HG03460 (cell line): ENCODE results near the gene AGPAT4.

Source experiments
- ATAC-seq: cut with Tn5 transposase; IDR thresholded peaks from one replicate; pipeline ENCODE4 v1.9.1; 2021; ENCODE audit not compliant: unreplicated experiment

Gene AGPAT4

GRCh38 chr6:161169035-161169434 lies 104.8 kb downstream of the AGPAT4 start:
- ATAC-seq: no peak

GRCh38 chr6:161168281-161168891 lies 105.5 kb downstream of the AGPAT4 start:
- ATAC-seq: no peak

GRCh38 chr6:161166677-161167076 lies 107.2 kb downstream of the AGPAT4 start:
- no peak for ATAC-seq

- ATAC-seq: no peak
These were observed 107.7 kb downstream of the AGPAT4 start for GRCh38 chr6:161166176-161166575.

GRCh38 chr6:161164182-161164625 lies 109.7 kb downstream of the AGPAT4 start:
- ATAC-seq: no peak

- no peak for ATAC-seq
These were observed 110.2 kb downstream of the AGPAT4 start for GRCh38 chr6:161163466-161164181.

GRCh38 chr6:161162722-161163121 lies 111.1 kb downstream of the AGPAT4 start:
- ATAC-seq: no peak

GRCh38 chr6:161161889-161162624 lies 111.8 kb downstream of the AGPAT4 start:
- no peak for ATAC-seq

GRCh38 chr6:161161121-161161520 lies 112.7 kb downstream of the AGPAT4 start:
- no peak for ATAC-seq

GRCh38 chr6:161154796-161155335 lies 119.0 kb downstream of the AGPAT4 start:
- no peak for ATAC-seq

- no peak for ATAC-seq
These were observed 120.1 kb downstream of the AGPAT4 start for GRCh38 chr6:161153725-161154124.

- ATAC-seq: no peak
These were observed 120.8 kb downstream of the AGPAT4 start for GRCh38 chr6:161152907-161153662.

- no peak for ATAC-seq
These were observed 121.4 kb downstream of the AGPAT4 start for GRCh38 chr6:161152527-161152862.

GRCh38 chr6:161151660-161152526 lies 122.0 kb downstream of the AGPAT4 start:
- no peak for ATAC-seq

GRCh38 chr6:161151059-161151645 lies 122.7 kb downstream of the AGPAT4 start:
- ATAC-seq: no peak

GRCh38 chr6:161150566-161150965 lies 123.3 kb downstream of the AGPAT4 start:
- no peak for ATAC-seq

GRCh38 chr6:161150136-161150535 lies 123.7 kb downstream of the AGPAT4 start:
- no peak for ATAC-seq

GRCh38 chr6:161143663-161144430 lies 130.0 kb downstream of the AGPAT4 start:
- ATAC-seq: no peak

GRCh38 chr6:161142957-161143296 lies 130.9 kb downstream of the AGPAT4 start:
- no peak for ATAC-seq
